SU-DHL-6 (cell line): Measurements from ENCODE around the gene ATXN7L1.
"Not testable (repeated sequence)": the region's sequence is repeated elsewhere in the genome, so short reads cannot be mapped to it uniquely, and the experiment has no call there.

ENCODE experiments used
- H2AFZ ChIP-seq: fragments of 200-600 bp; sonication (generic); 2 replicates; pipeline ENCODE4 v1.6.1; 2014; ENCODE audit warnings: low read depth, mild to moderate bottlenecking, moderate library complexity, mixed read lengths, antibody characterized with exemption, low read length; ENCODE audit not compliant: severe bottlenecking
- H3F3A ChIP-seq: fragments of 200-600 bp; shearing (Covaris generic); 2 replicates; pipeline ENCODE4 v1.6.0; 2016; ENCODE audit warnings: antibody characterized with exemption, mild to moderate bottlenecking; ENCODE audit not compliant: insufficient read depth
- H3K27ac ChIP-seq: fragments of 200-600 bp; sonication (generic); 2 replicates; pipeline ENCODE4 v1.5.1; 2016; ENCODE audit warnings: low read depth, mild to moderate bottlenecking, low read length, moderate library complexity, mixed read lengths
- H3K27me3 ChIP-seq: fragments of 200-600 bp; sonication (generic), shearing (Covaris generic); 2 replicates; pipeline ENCODE4 v1.6.0; 2014; ENCODE audit warnings: mild to moderate bottlenecking, low read length
- H3K36me3 ChIP-seq: fragments of 200-600 bp; sonication (generic); 2 replicates; pipeline ENCODE4 v1.6.1; 2014; ENCODE audit warnings: mild to moderate bottlenecking, low read length, mixed read lengths
- H3K4me2 ChIP-seq: fragments of 300-600, 200-600 bp; shearing (Covaris generic), sonication (generic); 2 replicates; pipeline ENCODE4 v1.6.0; 2014; ENCODE audit warnings: low read length, low read depth, mild to moderate bottlenecking; ENCODE audit not compliant: poor library complexity, severe bottlenecking
- H3K4me3 ChIP-seq: fragments of 200-600 bp; sonication (generic); 2 replicates; pipeline ENCODE4 v1.5.1; 2014; ENCODE audit warnings: antibody characterized with exemption, low read length, mild to moderate bottlenecking, mixed read lengths; ENCODE audit not compliant: insufficient read depth, poor library complexity, severe bottlenecking
- H3K79me2 ChIP-seq: fragments of 200-600 bp; sonication (generic); 2 replicates; pipeline ENCODE4 v1.6.1; 2014; ENCODE audit warnings: mild to moderate bottlenecking, low read length, moderate library complexity; ENCODE audit not compliant: insufficient read depth
- H3K9ac ChIP-seq: fragments of 200-600 bp; sonication (generic); 2 replicates; pipeline ENCODE4 v1.7.0; 2014; ENCODE audit warnings: mild to moderate bottlenecking, low read length
- H3K9me2 ChIP-seq: fragments of 200-600 bp; sonication (generic); replicated peaks from 2 replicates; pipeline ENCODE4 v1.6.1; 2014; ENCODE audit warnings: low read length; ENCODE audit not compliant: insufficient read depth
- H3K9me3 ChIP-seq: fragments of 200-600 bp; sonication (generic); 2 replicates; pipeline ENCODE4 v1.6.1; 2014; ENCODE audit warnings: low read length, mixed read lengths; ENCODE audit not compliant: insufficient read depth
- H4K20me1 ChIP-seq: fragments of 200-600 bp; sonication (generic); 2 replicates; pipeline ENCODE4 v1.6.1; 2014; ENCODE audit warnings: low read depth, mild to moderate bottlenecking, antibody characterized with exemption, low read length, moderate library complexity, mixed read lengths
- CTCF ChIP-seq: fragments of 200-600 bp; sonication (generic); IDR thresholded peaks from one replicate; pipeline ENCODE4 v1.5.1; 2017; ENCODE audit warnings: antibody characterized with exemption, mild to moderate bottlenecking, low read length, moderate library complexity; ENCODE audit not compliant: insufficient read depth, poor library complexity, severe bottlenecking
- EZH2phosphoT487 ChIP-seq: fragments of 200-600 bp; sonication (generic), shearing (Covaris generic); conservative IDR thresholded peaks from 2 replicates; pipeline ENCODE4 v1.6.1; 2018; ENCODE audit warnings: mild to moderate bottlenecking, antibody characterized with exemption, low read length, moderate library complexity, mixed read lengths

ATXN7L1 gene

GRCh38 chr7:105600720-105601550, 275.5 kb downstream of the ATXN7L1 start:
- H3K9me2 ChIP-seq: no peaks in the 10 kb centered on the region
- H3K36me3 ChIP-seq: no peaks in the 10 kb centered on the region
- H3K27ac ChIP-seq: no peak overlapping the region
- no peaks in the 10 kb centered on the region for H3K9me3 ChIP-seq
- no peaks in the 10 kb centered on the region for H3K27me3 ChIP-seq
- H3K79me2 ChIP-seq: no peaks in the 10 kb centered on the region
- no peak overlapping the region for H3K4me2 ChIP-seq
- H3K9ac ChIP-seq: no peak overlapping the region
- no peak overlapping the region for H3K4me3 ChIP-seq
- no peaks in the 10 kb centered on the region for H3F3A ChIP-seq
- TF ChIP-seq EZH2phosphoT487 (no peak), CTCF (no peak)
- H2AFZ ChIP-seq: no peak overlapping the region
- H4K20me1 ChIP-seq: no peaks in the 10 kb centered on the region

- Histone ChIP-seq H3K4me2 (no peak overlapping the region), H3K79me2 (no peaks in the 10 kb centered on the region), H3K27me3 (no peaks in the 10 kb centered on the region), H3F3A (no peaks in the 10 kb centered on the region), H2AFZ (no peak overlapping the region), H3K9ac (no peak overlapping the region), H4K20me1 (no peaks in the 10 kb centered on the region), H3K4me3 (no peak overlapping the region), H3K9me3 (no peaks in the 10 kb centered on the region), H3K27ac (no peak overlapping the region), H3K9me2 (no peaks in the 10 kb centered on the region), H3K36me3 (no peaks in the 10 kb centered on the region)
- TF ChIP-seq EZH2phosphoT487 (no peak), CTCF (no peak)
Measured at GRCh38 chr7:105599551-105599950, 276.8 kb downstream of the ATXN7L1 start.

DNA sequence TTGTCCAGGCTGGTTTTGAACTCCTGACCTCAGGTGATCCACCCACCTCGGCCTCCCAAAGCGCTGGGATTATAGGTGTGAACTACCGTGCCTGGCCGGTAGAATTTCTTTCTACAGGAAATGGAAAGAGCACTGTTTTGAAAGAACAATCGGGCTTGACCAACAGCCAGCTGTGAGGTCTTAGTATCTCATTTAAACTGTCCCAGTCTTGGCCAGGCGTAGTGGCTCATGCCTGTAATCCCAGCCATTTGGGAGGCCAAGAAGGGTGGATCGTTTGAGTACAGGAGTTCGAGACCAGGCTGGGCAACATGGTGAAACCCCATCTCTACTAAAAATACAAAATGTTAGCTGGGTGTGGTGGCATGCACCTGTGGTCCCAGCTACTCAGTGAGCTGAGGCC, 277.3 kb downstream of the ATXN7L1 start:
- H3K4me3 ChIP-seq, H3K27ac ChIP-seq, H3K27me3 ChIP-seq, H3K9ac ChIP-seq, H2AFZ ChIP-seq, H3K9me2 ChIP-seq, H3K4me2 ChIP-seq, H3K9me3 ChIP-seq, H3K36me3 ChIP-seq, H3F3A ChIP-seq, H3K79me2 ChIP-seq, H4K20me1 ChIP-seq: not testable (repeated sequence)

DNA sequence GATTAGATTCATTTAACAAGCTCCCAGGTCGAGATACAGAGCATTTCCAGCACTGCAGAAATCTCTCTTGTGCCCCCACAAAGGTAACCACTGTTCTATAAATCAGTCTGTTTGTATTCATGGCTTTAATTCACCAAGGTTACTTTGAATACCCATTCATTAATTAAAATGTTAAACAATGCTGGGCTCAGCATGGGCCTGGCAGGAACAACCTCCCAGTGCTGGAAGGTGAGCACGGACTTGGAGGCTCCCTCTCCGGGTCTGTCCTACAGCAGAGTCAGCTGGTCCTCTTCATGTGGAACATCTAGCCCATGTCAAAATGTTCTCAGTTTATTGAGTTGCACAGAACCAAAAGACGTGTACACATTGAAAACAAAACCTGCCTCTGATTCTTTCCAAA, 279.5 kb downstream of the ATXN7L1 start:
- H3K27ac ChIP-seq: no peak overlapping the region
- no peak overlapping the region for H2AFZ ChIP-seq
- H3K9me2 ChIP-seq: no peaks in the 10 kb centered on the region
- H3K36me3 ChIP-seq: no peaks in the 10 kb centered on the region
- H4K20me1 ChIP-seq: no peaks in the 10 kb centered on the region
- H3K4me3 ChIP-seq: no peak overlapping the region
- no peak overlapping the region for H3K9ac ChIP-seq
- no peaks in the 10 kb centered on the region for H3K79me2 ChIP-seq
- H3K9me3 ChIP-seq: no peaks in the 10 kb centered on the region
- peaks cover 8% of the 10 kb centered on the region; the same call in 1 of the 2 replicates for H3F3A ChIP-seq
- H3K27me3 ChIP-seq: no peaks in the 10 kb centered on the region
- TF ChIP-seq CTCF (no peak), EZH2phosphoT487 (no peak)
- no peak overlapping the region for H3K4me2 ChIP-seq
